Heart left ventricle (tissue), 13 donors: ENCODE results near the gene ERLEC1.

Experiments used
- POLR2A ChIP-seq, 2 donors: fragments of 450-650 bp; IDR thresholded peaks; one replicate each; pipeline ENCODE4 v1.6.1; 2017; ENCODE audit warnings: antibody characterized with exemption in 2 of 2, mild to moderate bottlenecking in 2 of 2, moderate library complexity in 2 of 2
- TF ChIP-seq, protein P1 (sequence below), 12 donors: fragments of 200-600 bp; sonication (generic) in 4 of 12; IDR thresholded peaks; one replicate each; pipeline versions ENCODE4 v1.5.0 to v1.8.0; 2018 to 2022; ENCODE audit warnings: antibody characterized with exemption in 12 of 12, mild to moderate bottlenecking in 5 of 12
- donor health status: ischemic (EF 13 %, LVEDD 7.1; RV severe dilation, severe dysfunction).
- donor health status: DM: no; HTN: yes; CAD: no.
- donor health status: DM: no; HTN: no; CAD: no.
- donor health status: ischemic (EF 25% LVEDD 6.9; RV normal size, moderate dysfunction).
- donor health status: ischemic (EF 25% LVEDD 5.7; RV mildly dilated, moderate dysfunction).
- donor health status: ischemic (EF 35%, LVEDD 5.7; RV mildly dilated, moderate dysfunction).
- donor health status: nonischemic (EF 11% LVEDD 7.7; RV severe dilation, severe dysfunction).
- donor health status: DM: yes; HTN: yes; CAD: no.
- donor health status: PGD.
- donor health status: ischemic (EF 29% LVEDD 5.4; RV normal size, mild dysfunction).
- donor health status: nonischemic (EF 23%, LVEDD 6.1; RV moderate dilation, normal function).

GRCh38 chr2:53784436-53784835 lies 2.4 kb upstream of the ERLEC1 start:
- TF ChIP-seq, protein P1, sequence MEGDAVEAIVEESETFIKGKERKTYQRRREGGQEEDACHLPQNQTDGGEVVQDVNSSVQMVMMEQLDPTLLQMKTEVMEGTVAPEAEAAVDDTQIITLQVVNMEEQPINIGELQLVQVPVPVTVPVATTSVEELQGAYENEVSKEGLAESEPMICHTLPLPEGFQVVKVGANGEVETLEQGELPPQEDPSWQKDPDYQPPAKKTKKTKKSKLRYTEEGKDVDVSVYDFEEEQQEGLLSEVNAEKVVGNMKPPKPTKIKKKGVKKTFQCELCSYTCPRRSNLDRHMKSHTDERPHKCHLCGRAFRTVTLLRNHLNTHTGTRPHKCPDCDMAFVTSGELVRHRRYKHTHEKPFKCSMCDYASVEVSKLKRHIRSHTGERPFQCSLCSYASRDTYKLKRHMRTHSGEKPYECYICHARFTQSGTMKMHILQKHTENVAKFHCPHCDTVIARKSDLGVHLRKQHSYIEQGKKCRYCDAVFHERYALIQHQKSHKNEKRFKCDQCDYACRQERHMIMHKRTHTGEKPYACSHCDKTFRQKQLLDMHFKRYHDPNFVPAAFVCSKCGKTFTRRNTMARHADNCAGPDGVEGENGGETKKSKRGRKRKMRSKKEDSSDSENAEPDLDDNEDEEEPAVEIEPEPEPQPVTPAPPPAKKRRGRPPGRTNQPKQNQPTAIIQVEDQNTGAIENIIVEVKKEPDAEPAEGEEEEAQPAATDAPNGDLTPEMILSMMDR (IDR thresholded peaks at IDR 0.05) = no peak
- TF ChIP-seq POLR2A (IDR thresholded peaks at IDR 0.05) = no peak
